Endothelial cell of umbilical vein (primary cell): ENCODE data around the gene SLC24A3. TPM values are rescaled to one million over a fixed set of nuclear protein-coding genes. Genes with fewer than 3 reads are reported as not detected.

Source experiments
- BruUV-seq: library from RNA; stranded (reverse); fragments of 400-500 nt; replicated peaks from 2 replicates; lab custom pipeline; 2021; lab: Mats Ljungman, UMichigan
- CTCF ChIA-PET: fragments of 300-600, 350-600 bp; sonication (Branson Sonifier 250); formaldehyde crosslinking; loops from one replicate; lab custom pipeline; 2021; ENCODE audit warnings: antibody characterized with exemption, inconsistent platforms; lab: Charles Lee
- POLR2A ChIA-PET: fragments of 300-600, 350-600 bp; sonication (Branson Sonifier 250); formaldehyde crosslinking; loops from one replicate; lab custom pipeline; 2021; ENCODE audit warnings: antibody characterized with exemption, inconsistent platforms; lab: Charles Lee
- DNase-seq: peaks from one replicate; pipeline ENCODE4 v3.0.0-alpha.2; 2011; ENCODE audit warnings: low read depth, low spot score
- FAIRE-seq: peaks from 2 replicates; lab custom pipeline; 2011; peaks lifted over from hg19 to GRCh38; lab: Jason Lieb, UNC
- H2AFZ ChIP-seq: 2 replicates; pipeline ENCODE4 v1.6.0; 2012; ENCODE audit warnings: low read depth, low read length, control low read depth, inconsistent platforms
- H3K27ac ChIP-seq: 2 replicates; pipeline ENCODE4 v1.5.1; 2011; ENCODE audit warnings: low read depth, mild to moderate bottlenecking, control low read depth, low read length, moderate library complexity; ENCODE audit not compliant: insufficient read depth
- H3K27me3 ChIP-seq, 2 experiments: 2 replicates each; pipeline versions ENCODE4 v1.6.0 to v1.6.1; 2011; ENCODE audit warnings: low read length in 2 of 2, mixed read lengths in 1 of 2; ENCODE audit not compliant: control insufficient read depth in 2 of 2, insufficient read depth in 2 of 2
- H3K36me3 ChIP-seq, 2 experiments: 2 replicates in 1 of 2; 3 replicates in 1 of 2; pipeline ENCODE4 v1.5.1; 2011; ENCODE audit warnings: low read length in 2 of 2, mild to moderate bottlenecking in 1 of 2, moderate library complexity in 1 of 2; ENCODE audit not compliant: control insufficient read depth in 2 of 2, insufficient read depth in 2 of 2; ENCODE audit errors: extremely low read depth in 1 of 2
- H3K4me1 ChIP-seq: 3 replicates; pipeline ENCODE4 v1.5.1; 2011; ENCODE audit warnings: mild to moderate bottlenecking, low read length; ENCODE audit not compliant: control insufficient read depth, insufficient read depth; ENCODE audit errors: extremely low read depth
- H3K4me2 ChIP-seq: 2 replicates; pipeline ENCODE4 v1.6.1; 2011; ENCODE audit warnings: low read length, control low read depth, mixed read lengths; ENCODE audit not compliant: insufficient read depth
- H3K4me3 ChIP-seq, 3 experiments: fragments of 200-600 bp in 1 of 3; sonication (generic), shearing (Covaris generic) in 1 of 3; replicated peaks in 1 of 3; 2 replicates each; pipeline ENCODE4 v1.5.1; 2011 to 2016; ENCODE audit warnings: control low read depth in 3 of 3, low read length in 3 of 3, mild to moderate bottlenecking in 2 of 3, inconsistent platforms in 1 of 3, low read depth in 1 of 3, moderate library complexity in 1 of 3; ENCODE audit not compliant: insufficient read depth in 1 of 3
- H3K79me2 ChIP-seq: 2 replicates; pipeline ENCODE4 v1.6.0; 2012; ENCODE audit warnings: low read length, inconsistent platforms; ENCODE audit not compliant: control insufficient read depth, insufficient read depth
- H3K9ac ChIP-seq: replicated peaks from 2 replicates; pipeline ENCODE3; 2011; ENCODE audit warnings: low read length, control low read depth; ENCODE audit not compliant: insufficient read depth; ENCODE audit errors: extremely low read depth
- H3K9me1 ChIP-seq: replicated peaks from 3 replicates; pipeline ENCODE4 v1.6.0; 2011; ENCODE audit warnings: mild to moderate bottlenecking, low read length; ENCODE audit not compliant: control insufficient read depth, insufficient read depth; ENCODE audit errors: extremely low read depth
- H3K9me3 ChIP-seq: replicated peaks from 2 replicates; pipeline ENCODE4 v1.5.1; 2012; ENCODE audit warnings: low read length, inconsistent platforms; ENCODE audit not compliant: control insufficient read depth, insufficient read depth
- H4K20me1 ChIP-seq: replicated peaks from 2 replicates; pipeline ENCODE3; 2011; ENCODE audit warnings: mild to moderate bottlenecking, low read length; ENCODE audit not compliant: control insufficient read depth, insufficient read depth; ENCODE audit errors: extremely low read depth
- CTCF ChIP-seq, 2 donors: IDR thresholded peaks; 1 replicate in 1 of 2; 2 replicates in 1 of 2; pipeline ENCODE4 v1.5.1; 2011; ENCODE audit warnings: low read length in 2 of 2, mild to moderate bottlenecking in 2 of 2, moderate library complexity in 2 of 2, control low read depth in 1 of 2, inconsistent platforms in 1 of 2, low read depth in 1 of 2; ENCODE audit not compliant: insufficient read depth in 1 of 2; ENCODE audit errors: extremely low read depth in 1 of 2
- EZH2 ChIP-seq: IDR thresholded peaks from 2 replicates; pipeline ENCODE4 v1.6.1; 2012; ENCODE audit warnings: borderline replicate concordance, low read depth, mild to moderate bottlenecking, moderate library complexity, low read length, inconsistent platforms; ENCODE audit not compliant: severe bottlenecking
- FOS ChIP-seq: IDR thresholded peaks from 2 replicates; pipeline ENCODE4 v1.6.1; 2011; ENCODE audit warnings: mild to moderate bottlenecking, low read length, moderate library complexity, borderline replicate concordance; ENCODE audit not compliant: insufficient read depth
- GATA2 ChIP-seq: IDR thresholded peaks from 2 replicates; pipeline ENCODE4 v1.7.0; 2011; ENCODE audit warnings: low read depth, mild to moderate bottlenecking, moderate library complexity, mixed read lengths, low read length; ENCODE audit not compliant: insufficient read length, insufficient read depth
- JUN ChIP-seq: IDR thresholded peaks from 2 replicates; pipeline ENCODE4 v1.6.1; 2011; ENCODE audit warnings: borderline replicate concordance, low read depth; ENCODE audit not compliant: insufficient read length, insufficient read depth
- MAX ChIP-seq: IDR thresholded peaks from 2 replicates; pipeline ENCODE4 v1.6.1; 2011; ENCODE audit not compliant: insufficient read depth, insufficient read length
- MYC ChIP-seq: IDR thresholded peaks from one replicate; pipeline ENCODE4 v1.6.1; 2011; ENCODE audit warnings: mild to moderate bottlenecking, low read depth, low read length
- POLR2A ChIP-seq: IDR thresholded peaks from 2 replicates; pipeline ENCODE4 v1.6.1; 2012; ENCODE audit warnings: low read depth, mild to moderate bottlenecking, control low read depth, low read length
- POLR2AphosphoS5 ChIP-seq: IDR thresholded peaks from 2 replicates; pipeline ENCODE4 v1.6.1; 2012; ENCODE audit warnings: low read depth, mild to moderate bottlenecking, control low read depth, low read length, moderate library complexity; ENCODE audit not compliant: insufficient read depth
- dilution Hi-C: fragments of 300-500 bp; cut with MboI; formaldehyde crosslinking; loops from one replicate; pipeline ENCODE4 v1.15.0; 2019; ENCODE audit warnings: low sequenced_read_pairs; ENCODE audit not compliant: extremely low pct_ligation_motif_present
- intact Hi-C: fragments of 100-400 bp; cut with micrococcal nuclease; formaldehyde crosslinking; loops from one replicate; pipeline ENCODE4 v1.10.0; 2022
- polyA plus RNA-seq, 4 experiments: library from polyadenylated mRNA; depleted of rRNA in 3 of 4; stranded (reverse) in 3 of 4; unstranded in 1 of 4; fragments of >200 nt; gene quantifications; 2 replicates each; pipeline versions ENCODE4 v1.2.1 to v1.2.3, GENCODE V29; 2011 to 2012; ENCODE audit warnings: missing spikeins in 1 of 4
- total RNA-seq: library from RNA; stranded (reverse); gene quantifications from 2 replicates; pipeline ENCODE4 v1.2.3, GENCODE V29; 2021

The SLC24A3 gene
- total and polyA plus RNA-seq, 2 donors (not counting 3 experiments of a cell fraction or from before 2014, with no cell fraction given) = not detected

GRCh38 chr20:19322061-19322985 lies 109.9 kb downstream of the SLC24A3 start:
- dilution Hi-C loops = no loop called here
- intact Hi-C loops = no loop called here
- H3K9me3 ChIP-seq = no peaks in the 10 kb centered on the region

More at GRCh38 chr20:19322061-19322985, 109.9 kb downstream of the SLC24A3 start:
- H3K27ac ChIP-seq = no peak overlapping the region
- BruUV-seq = no TSS peak
- H3K4me3 ChIP-seq = no peak overlapping the region
- TF ChIP-seq FOS (no peak), POLR2A (no peak), JUN (no peak), CTCF (IDR thresholded peaks at IDR 0.05; ENCODE audit: extremely low read depth in 1 of 2, insufficient read depth in 1 of 2, low read depth in 1 of 2, low read length in 2 of 2) (no peak), EZH2 (no peak), MAX (no peak), POLR2AphosphoS5 (no peak), MYC (no peak), GATA2 (no peak)
- FAIRE-seq = no peak
- DNase-seq = no peak
- H3K36me3 ChIP-seq = no peaks in the 10 kb centered on the region
- CTCF ChIA-PET = no interaction called here
- POLR2A ChIA-PET = no interaction called here
- H3K4me1 ChIP-seq = no peaks in the 10 kb centered on the region
- no peaks in the 10 kb centered on the region for H3K79me2 ChIP-seq
- H3K9me1 ChIP-seq = no peaks in the 10 kb centered on the region
- H3K9ac ChIP-seq = no peak overlapping the region
- H3K27me3 ChIP-seq = no peaks in the 10 kb centered on the region
- H2AFZ ChIP-seq = no peak overlapping the region
- no peaks in the 10 kb centered on the region for H4K20me1 ChIP-seq
- no peak overlapping the region for H3K4me2 ChIP-seq
